ENCODE measurements around the gene C1QTNF6. TPM values are rescaled to one million over a fixed set of nuclear protein-coding genes. Genes with fewer than 3 reads are reported as not detected.

Gene C1QTNF6
- total RNA-seq, 2 experiments from 2014 or later: 7.3 to 19.6 TPM

GRCh38 chr22:37148031-37148651, 39.9 kb downstream of the C1QTNF6 start:
- BruUV-seq (replicated peaks): no TSS peak
- no peak overlapping the region for H3K4me2 ChIP-seq (ENCODE audit: low read length)
- H2AFZ ChIP-seq (ENCODE audit: low read length): no peak overlapping the region
- no peaks in the 10 kb centered on the region for H3K4me1 ChIP-seq (ENCODE audit: insufficient read depth, low read length, poor library complexity, severe bottlenecking)
- no peaks in the 10 kb centered on the region; the same call in 1 of the 2 replicates for H3K9me3 ChIP-seq (ENCODE audit: low read length)
- H3K36me3 ChIP-seq (ENCODE audit: insufficient read depth, low read length): no peaks in the 10 kb centered on the region
- no peaks in the 10 kb centered on the region for H3K79me2 ChIP-seq (ENCODE audit: insufficient read depth, low read depth, low read length)
- no peak for DNase-seq (ENCODE audit: low spot score)
- intact Hi-C loops (cut with micrococcal nuclease; ENCODE audit: unreplicated experiment): no loop called here
- no peak overlapping the region for H3K4me3 ChIP-seq (ENCODE audit: low read depth, low read length, poor library complexity, severe bottlenecking)
- H3K27ac ChIP-seq (ENCODE audit: low read depth, low read length, poor library complexity, severe bottlenecking): no peak overlapping the region
- no peaks in the 10 kb centered on the region for H3K9me2 ChIP-seq (ENCODE audit: insufficient read depth, low read length)
- ChIA-PET CTCF (ENCODE audit: unreplicated experiment) (no interaction called here), POLR2A (no interaction called here)
- H4K20me1 ChIP-seq (ENCODE audit: insufficient read depth, low read length): no peaks in the 10 kb centered on the region
- TF ChIP-seq EZH2phosphoT487 (IDR thresholded peaks at IDR 0.05; ENCODE audit: borderline replicate concordance, low read depth, low read length): no peak
- TF ChIP-seq, protein P1, sequence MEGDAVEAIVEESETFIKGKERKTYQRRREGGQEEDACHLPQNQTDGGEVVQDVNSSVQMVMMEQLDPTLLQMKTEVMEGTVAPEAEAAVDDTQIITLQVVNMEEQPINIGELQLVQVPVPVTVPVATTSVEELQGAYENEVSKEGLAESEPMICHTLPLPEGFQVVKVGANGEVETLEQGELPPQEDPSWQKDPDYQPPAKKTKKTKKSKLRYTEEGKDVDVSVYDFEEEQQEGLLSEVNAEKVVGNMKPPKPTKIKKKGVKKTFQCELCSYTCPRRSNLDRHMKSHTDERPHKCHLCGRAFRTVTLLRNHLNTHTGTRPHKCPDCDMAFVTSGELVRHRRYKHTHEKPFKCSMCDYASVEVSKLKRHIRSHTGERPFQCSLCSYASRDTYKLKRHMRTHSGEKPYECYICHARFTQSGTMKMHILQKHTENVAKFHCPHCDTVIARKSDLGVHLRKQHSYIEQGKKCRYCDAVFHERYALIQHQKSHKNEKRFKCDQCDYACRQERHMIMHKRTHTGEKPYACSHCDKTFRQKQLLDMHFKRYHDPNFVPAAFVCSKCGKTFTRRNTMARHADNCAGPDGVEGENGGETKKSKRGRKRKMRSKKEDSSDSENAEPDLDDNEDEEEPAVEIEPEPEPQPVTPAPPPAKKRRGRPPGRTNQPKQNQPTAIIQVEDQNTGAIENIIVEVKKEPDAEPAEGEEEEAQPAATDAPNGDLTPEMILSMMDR (conservative IDR thresholded peaks at IDR 0.05; ENCODE audit: low read length): no peak

DNA sequence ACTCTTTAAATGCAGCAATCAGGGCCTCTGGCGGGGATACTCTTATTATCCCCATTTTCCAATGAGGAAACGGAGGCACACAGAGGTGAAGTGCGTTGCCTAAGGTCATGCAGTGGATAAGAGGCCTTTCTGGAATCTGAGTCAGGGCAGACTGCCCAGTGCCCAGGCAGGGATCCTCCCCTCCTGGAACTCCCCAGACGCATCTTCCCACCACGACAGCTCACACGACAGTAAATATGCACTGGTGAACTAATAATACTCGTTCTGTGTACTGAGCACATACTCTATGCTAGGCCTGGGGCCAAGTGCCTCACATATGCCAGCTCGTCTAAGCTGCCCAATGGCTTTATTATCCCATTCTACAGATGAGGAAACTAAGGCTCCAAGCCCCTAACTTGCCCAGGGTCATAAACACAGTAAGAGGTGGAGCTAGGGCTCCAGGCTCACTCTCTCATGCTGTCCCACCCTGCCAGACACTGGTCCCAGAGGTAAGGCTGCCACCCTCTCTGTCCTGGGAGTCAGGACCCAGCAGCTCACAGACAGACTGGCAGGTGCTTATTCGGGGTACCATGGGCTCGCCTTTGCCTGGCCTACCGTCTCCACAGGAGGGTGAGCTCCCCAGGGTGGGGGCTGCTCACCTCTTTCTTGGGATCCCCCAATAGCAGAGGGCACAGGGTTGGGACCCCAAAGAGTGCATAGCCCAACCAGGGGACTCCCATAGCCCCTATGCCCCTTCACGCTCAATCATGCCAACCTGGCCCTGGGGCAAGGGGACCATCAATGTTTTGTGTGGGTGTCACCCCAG, 40.7 kb downstream of the C1QTNF6 start:
- no peak overlapping the region for H2AFZ ChIP-seq (ENCODE audit: low read length)
- no peak overlapping the region for H3K27ac ChIP-seq (ENCODE audit: low read depth, low read length, poor library complexity, severe bottlenecking)
- TF ChIP-seq EZH2phosphoT487 (IDR thresholded peaks at IDR 0.05; ENCODE audit: borderline replicate concordance, low read depth, low read length): no peak
- TF ChIP-seq, protein P1 (conservative IDR thresholded peaks at IDR 0.05; ENCODE audit: low read length): no peak
- H3K4me1 ChIP-seq (ENCODE audit: insufficient read depth, low read length, poor library complexity, severe bottlenecking): no peaks in the 10 kb centered on the region
- H3K9me3 ChIP-seq (ENCODE audit: low read length): no peaks in the 10 kb centered on the region; the same call in 1 of the 2 replicates
- H3K79me2 ChIP-seq (ENCODE audit: insufficient read depth, low read depth, low read length): no peaks in the 10 kb centered on the region
- no peak overlapping the region for H3K4me2 ChIP-seq (ENCODE audit: low read length)
- CTCF ChIA-PET (ENCODE audit: unreplicated experiment): no interaction called here
- no peaks in the 10 kb centered on the region for H3K9me2 ChIP-seq (ENCODE audit: insufficient read depth, low read length)
- H3K4me3 ChIP-seq (ENCODE audit: low read depth, low read length, poor library complexity, severe bottlenecking): no peak overlapping the region
- H3K36me3 ChIP-seq (ENCODE audit: insufficient read depth, low read length): no peaks in the 10 kb centered on the region
- intact Hi-C loops (cut with micrococcal nuclease; ENCODE audit: unreplicated experiment): no loop called here
- POLR2A ChIA-PET: no interaction called here
- no peaks in the 10 kb centered on the region for H4K20me1 ChIP-seq (ENCODE audit: insufficient read depth, low read length)
- DNase-seq (ENCODE audit: low spot score): no peak
- BruUV-seq (replicated peaks): no TSS peak
